Central memory CD8-positive, alpha-beta T cell (primary cell): Measurements from ENCODE around the gene ABITRAM.

ENCODE experiments used
- ATAC-seq: fragments of 150-1000 bp; cut with Tn5 transposase; replicated peaks from 2 replicates; pipeline ENCODE4 v1.10.0; 2022; ENCODE audit warnings: mild to moderate bottlenecking, moderate FRiP score, moderate number of reproducible peaks; ENCODE audit not compliant: poor library complexity, severe bottlenecking; ENCODE audit errors: extremely low read depth
- DNase-seq, 2 donors: peaks; one replicate each; pipeline ENCODE4 v3.0.0; 2021; ENCODE audit warnings: low spot score in 2 of 2
- H3K27ac Mint-ChIP-seq: one replicate; pipeline ENCODE4 v1.8.0; 2022; ENCODE audit warnings: low read depth, mild to moderate bottlenecking, moderate library complexity, mixed read lengths
- H3K27me3 Mint-ChIP-seq: one replicate; pipeline ENCODE4 v1.8.0; 2022; ENCODE audit warnings: mixed read lengths
- H3K36me3 Mint-ChIP-seq: one replicate; pipeline ENCODE4 v1.8.0; 2022; ENCODE audit warnings: mild to moderate bottlenecking, moderate library complexity, mixed read lengths; ENCODE audit not compliant: insufficient read depth
- H3K4me1 Mint-ChIP-seq: one replicate; pipeline ENCODE4 v1.8.0; 2022; ENCODE audit warnings: mixed read lengths
- H3K4me3 Mint-ChIP-seq: one replicate; pipeline ENCODE4 v1.8.0; 2022; ENCODE audit warnings: mild to moderate bottlenecking, moderate library complexity, mixed read lengths
- H3K9me3 Mint-ChIP-seq: one replicate; pipeline ENCODE4 v1.8.0; 2022; ENCODE audit warnings: mixed read lengths

The ABITRAM gene

DNA sequence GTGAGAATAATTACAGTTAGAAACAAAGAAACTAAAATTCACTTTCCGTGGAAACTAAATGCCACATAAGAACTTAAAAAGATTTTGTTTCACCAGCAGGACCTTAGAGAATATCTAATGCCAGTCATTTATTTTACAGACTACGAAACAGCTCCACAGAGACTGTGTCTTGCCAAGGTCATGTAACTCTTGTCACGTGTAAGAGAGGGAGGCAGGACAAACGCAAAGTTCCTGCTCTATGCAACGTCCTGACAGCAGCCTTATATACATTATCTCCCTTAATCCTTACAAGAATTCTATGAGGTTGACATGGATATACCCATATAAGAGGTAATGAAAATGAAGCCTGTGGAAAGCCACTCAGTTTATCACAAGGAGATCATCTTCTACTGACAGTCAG is 39.7 kb downstream of the ABITRAM start:
- Mint-ChIP-seq H3K4me3 (no peak overlapping the region), H3K27ac (no peak overlapping the region), H3K36me3 (no peaks in the 10 kb centered on the region), H3K27me3 (no peaks in the 10 kb centered on the region), H3K4me1 (no peaks in the 10 kb centered on the region), H3K9me3 (no peaks in the 10 kb centered on the region)
- ATAC-seq (no peak), DNase-seq (no peak)

DNA sequence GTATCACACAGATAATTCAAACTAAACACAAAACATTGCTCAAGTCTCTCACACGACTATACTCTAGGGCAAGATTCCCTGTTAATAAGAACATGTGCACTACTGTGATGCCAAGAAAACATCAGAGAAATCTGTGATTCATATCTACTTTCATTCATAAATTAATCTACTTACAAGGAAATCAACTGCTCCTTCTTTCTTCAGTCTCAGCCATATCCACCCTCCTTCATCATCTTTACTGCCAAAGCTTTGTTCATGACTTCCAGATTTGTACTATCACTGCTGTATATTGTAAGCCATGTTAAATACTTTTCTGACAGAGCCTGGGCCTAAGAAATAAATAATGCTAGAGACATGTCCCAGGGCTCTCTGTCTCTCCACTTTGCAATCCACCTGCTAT is 44.0 kb downstream of the ABITRAM start:
- no peak overlapping the region for H3K27ac Mint-ChIP-seq
- no peak for ATAC-seq

DNA sequence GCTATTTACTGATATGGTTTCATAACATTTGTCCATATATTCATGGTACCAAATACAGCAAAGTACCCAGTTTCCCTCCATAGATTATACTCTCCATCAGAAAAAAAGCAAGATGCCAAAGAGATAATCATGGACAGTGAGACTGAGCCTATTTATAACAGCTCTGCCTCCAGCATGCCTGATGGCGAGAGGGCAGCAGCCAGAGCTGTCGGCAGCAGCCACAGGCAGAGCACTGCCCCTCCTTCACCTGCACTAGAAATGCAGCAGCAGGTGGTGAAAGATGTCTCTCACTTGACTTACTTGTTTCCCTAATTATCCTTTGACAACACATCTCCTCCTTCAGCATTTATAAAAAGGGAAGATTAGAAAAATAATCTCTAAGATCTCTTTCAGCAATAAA is 46.7 kb downstream of the ABITRAM start:
- no peaks in the 10 kb centered on the region for H3K27me3 Mint-ChIP-seq

More for the DNA sequence above, 44.0 kb downstream of the ABITRAM start:
- Mint-ChIP-seq H3K27me3 (no peaks in the 10 kb centered on the region), H3K36me3 (peaks cover 1% of the 10 kb centered on the region), H3K9me3 (no peaks in the 10 kb centered on the region), H3K4me3 (no peak overlapping the region), H3K4me1 (no peaks in the 10 kb centered on the region)
- DNase-seq = no peak

DNA sequence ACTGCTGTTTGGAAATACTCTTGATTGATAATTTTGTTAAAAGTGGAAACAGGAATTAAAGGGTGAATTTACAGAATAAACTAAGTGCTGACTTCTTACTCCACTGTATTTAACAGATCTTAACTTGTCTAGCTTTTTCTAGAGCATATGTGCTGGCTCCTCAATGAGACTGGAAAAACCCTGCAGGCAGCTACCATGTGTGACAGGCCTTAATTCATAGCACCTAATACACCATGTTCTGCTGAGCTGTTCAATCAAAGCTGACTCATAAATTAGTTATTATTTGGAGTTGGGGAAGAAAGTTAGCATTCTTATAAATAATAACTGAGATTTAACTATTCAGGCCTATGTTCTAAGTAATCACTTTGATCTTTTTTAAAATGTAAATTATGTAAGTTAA is 49.7 kb downstream of the ABITRAM start:
- Mint-ChIP-seq H3K4me1 (no peaks in the 10 kb centered on the region), H3K27ac (no peak overlapping the region), H3K4me3 (no peak overlapping the region), H3K9me3 (peaks cover 6% of the 10 kb centered on the region), H3K27me3 (no peaks in the 10 kb centered on the region), H3K36me3 (peaks cover 1% of the 10 kb centered on the region)
- DNase-seq = no peak
- no peak for ATAC-seq

More for the DNA sequence above, 46.7 kb downstream of the ABITRAM start:
- DNase-seq (no peak), ATAC-seq (no peak)
- Mint-ChIP-seq H3K27ac (no peak overlapping the region), H3K9me3 (no peaks in the 10 kb centered on the region), H3K36me3 (peaks cover 1% of the 10 kb centered on the region), H3K4me1 (no peaks in the 10 kb centered on the region), H3K4me3 (no peak overlapping the region)
